ENCODE results near the gene MBOAT1.
"Not testable (repeated sequence)": the region's sequence is repeated elsewhere in the genome, so short reads cannot be mapped to it uniquely, and the experiment has no call there.

MBOAT1 gene

GRCh38 chr6:20212392-20213111, at the start of gene MBOAT1:
TSS of gene MBOAT1 (minus strand) at chr6:20212469. CDS start at chr6:20212234, 235 bp downstream.
- DNase-seq = peak; percentile 75 to 89 (median 88)

- DNase-seq = no peak
Observed at GRCh38 chr6:20261685-20262084, 49.4 kb upstream of the MBOAT1 start.

GRCh38 chr6:20260360-20260759, 48.1 kb upstream of the MBOAT1 start:
- no peak for DNase-seq

- DNase-seq = no peak
Observed at GRCh38 chr6:20259316-20260049, 47.2 kb upstream of the MBOAT1 start.

- no peak for DNase-seq
Observed at GRCh38 chr6:20255428-20255827, 43.2 kb upstream of the MBOAT1 start.

GRCh38 chr6:20254295-20254694, 42.0 kb upstream of the MBOAT1 start:
- DNase-seq = no peak

- DNase-seq = no peak
Observed at GRCh38 chr6:20253021-20253420, 40.8 kb upstream of the MBOAT1 start.

- DNase-seq = peak in 1 of 3 experiments; percentile 2
Observed at GRCh38 chr6:20252311-20252710, 40.0 kb upstream of the MBOAT1 start.

- no peak for DNase-seq
Observed at GRCh38 chr6:20251525-20251924, 39.3 kb upstream of the MBOAT1 start.

GRCh38 chr6:20246125-20246524, 33.9 kb upstream of the MBOAT1 start:
- peak in 2 of 3 experiments; percentile 3 to 51 for DNase-seq

GRCh38 chr6:20244807-20245681, 32.8 kb upstream of the MBOAT1 start:
- not testable (repeated sequence) for DNase-seq

GRCh38 chr6:20243288-20243687, 31.0 kb upstream of the MBOAT1 start:
- no peak for DNase-seq

- peak in 2 of 3 experiments; percentile 12 to 62 for DNase-seq
Observed at GRCh38 chr6:20242397-20242796, 30.1 kb upstream of the MBOAT1 start.

GRCh38 chr6:20241102-20241501, 28.8 kb upstream of the MBOAT1 start:
- DNase-seq = no peak

GRCh38 chr6:20238688-20239587, 26.7 kb upstream of the MBOAT1 start:
- peak in 1 of 3 experiments; percentile 58 for DNase-seq

- DNase-seq = no peak
Observed at GRCh38 chr6:20237677-20238460, 25.6 kb upstream of the MBOAT1 start.

- no peak for DNase-seq
Observed at GRCh38 chr6:20236909-20237600, 24.8 kb upstream of the MBOAT1 start.

- no peak for DNase-seq
Observed at GRCh38 chr6:20236344-20236743, 24.1 kb upstream of the MBOAT1 start.

GRCh38 chr6:20235041-20235440, 22.8 kb upstream of the MBOAT1 start:
- no peak for DNase-seq

GRCh38 chr6:20234136-20234535, 21.9 kb upstream of the MBOAT1 start:
- no peak for DNase-seq

Measured in NCI-H1417 (cell line).